SK-N-SH (cell line): ENCODE results near the gene ATRN. TPM values are rescaled to one million over a fixed set of nuclear protein-coding genes. Genes with fewer than 3 reads are reported as not detected.

Experiments
- CTCF ChIA-PET: fragments of 300-600, 350-600 bp; formaldehyde crosslinking; extraction: SDS; loops from one replicate; lab custom pipeline; 2021; lab: Yijun Ruan, JAX
- POLR2A ChIA-PET: fragments of 350-600 bp; sonication (Branson Sonifier 250); formaldehyde crosslinking; extraction: SDS; loops from one replicate; lab custom pipeline; 2020; ENCODE audit warnings: antibody characterized with exemption, inconsistent platforms; lab: Yijun Ruan, JAX
- DNase-seq: peaks from one replicate; pipeline ENCODE4 v3.0.0; 2012
- H2AFZ ChIP-seq: fragments of 200-600 bp; sonication (generic); 2 replicates; pipeline ENCODE4 v1.8.1; 2016; ENCODE audit warnings: antibody characterized with exemption, mild to moderate bottlenecking, low read depth
- H3F3A ChIP-seq: fragments of 200-600 bp; sonication (generic); replicated peaks from 2 replicates; pipeline ENCODE3; 2016; ENCODE audit warnings: antibody characterized with exemption, mild to moderate bottlenecking; ENCODE audit not compliant: insufficient read depth
- H3K27ac ChIP-seq, 2 experiments: fragments of 200-500 bp in 1 of 2; fragments of 200-600 bp in 1 of 2; sonication (Bioruptor generic) in 1 of 2; sonication (generic), shearing (Covaris generic) in 1 of 2; 2 replicates each; pipeline versions ENCODE4 v1.5.1 to v1.6.1; 2014 to 2016; ENCODE audit warnings: low read depth in 2 of 2, inconsistent platforms in 1 of 2, low read length in 1 of 2, mild to moderate bottlenecking in 1 of 2, mixed read lengths in 1 of 2
- H3K27me3 ChIP-seq: fragments of 200-600 bp; sonication (generic), shearing (Covaris generic); 2 replicates; pipeline ENCODE4 v1.6.1; 2016; ENCODE audit warnings: mixed run types; ENCODE audit not compliant: insufficient read depth
- H3K36me3 ChIP-seq, 2 experiments: fragments of 200-500 bp in 1 of 2; fragments of 200-600 bp in 1 of 2; sonication (Bioruptor generic) in 1 of 2; sonication (generic) in 1 of 2; replicated peaks in 1 of 2; 2 replicates each; pipeline versions ENCODE3 to v1.5.1; 2014 to 2016; ENCODE audit warnings: low read length in 1 of 2, mild to moderate bottlenecking in 1 of 2; ENCODE audit not compliant: insufficient read depth in 2 of 2, control insufficient read depth in 1 of 2
- H3K4me1 ChIP-seq, 2 experiments: fragments of 200-500 bp in 1 of 2; fragments of 200-600 bp in 1 of 2; sonication (Bioruptor generic) in 1 of 2; sonication (generic), shearing (Covaris generic) in 1 of 2; 2 replicates each; pipeline versions ENCODE4 v1.5.1 to v1.6.1; 2014 to 2016; ENCODE audit warnings: low read depth in 1 of 2, low read length in 1 of 2, mixed run types in 1 of 2; ENCODE audit not compliant: insufficient read depth in 2 of 2, control insufficient read depth in 1 of 2
- H3K4me2 ChIP-seq: fragments of 200-600 bp; sonication (generic), shearing (Covaris generic); 2 replicates; pipeline ENCODE4 v1.6.1; 2017; ENCODE audit warnings: mixed run types
- H3K4me3 ChIP-seq, 2 experiments: fragments of 200-500 bp in 1 of 2; fragments of 200-600 bp in 1 of 2; sonication (Bioruptor generic) in 1 of 2; sonication (generic), shearing (Covaris generic) in 1 of 2; 2 replicates each; pipeline versions ENCODE4 v1.5.1 to v1.8.1; 2014 to 2016; ENCODE audit warnings: low read depth in 2 of 2, inconsistent platforms in 1 of 2, low read length in 1 of 2, mild to moderate bottlenecking in 1 of 2, mixed read lengths in 1 of 2, moderate library complexity in 1 of 2
- H3K79me2 ChIP-seq: fragments of 200-600 bp; sonication (generic); 2 replicates; pipeline ENCODE4 v1.8.1; 2017; ENCODE audit warnings: mild to moderate bottlenecking; ENCODE audit not compliant: insufficient read depth
- H3K9ac ChIP-seq: fragments of 200-600 bp; sonication (generic); 2 replicates; pipeline ENCODE4 v1.6.1; 2017; ENCODE audit warnings: mixed run types
- H3K9me2 ChIP-seq: fragments of 200-600 bp; sonication (generic); 2 replicates; pipeline ENCODE4 v1.6.1; 2017; ENCODE audit warnings: mixed run types
- H3K9me3 ChIP-seq: fragments of 200-600 bp; sonication (generic); 2 replicates; pipeline ENCODE4 v1.6.1; 2017; ENCODE audit warnings: mixed run types, mild to moderate bottlenecking, moderate library complexity
- H4K20me1 ChIP-seq: fragments of 200-600 bp; sonication (generic); 2 replicates; pipeline ENCODE4 v1.6.1; 2017; ENCODE audit warnings: mild to moderate bottlenecking, mixed run types; ENCODE audit not compliant: insufficient read depth
- CHD2 ChIP-seq: fragments of 150-350 bp; IDR thresholded peaks from 2 replicates; pipeline ENCODE4 v1.6.1; 2018; ENCODE audit warnings: low read length; ENCODE audit not compliant: partially characterized antibody
- EP300 ChIP-seq, 2 experiments: IDR thresholded peaks; 2 replicates each; pipeline versions ENCODE4 v1.4.0 to v1.6.1; 2012; ENCODE audit warnings: borderline replicate concordance in 1 of 2, low read depth in 1 of 2, low read length in 1 of 2
- IRF3 ChIP-seq: fragments of 150-350 bp; IDR thresholded peaks from 2 replicates; pipeline ENCODE4 v1.6.1; 2016; ENCODE audit warnings: mild to moderate bottlenecking, low read depth, low read length
- MAX ChIP-seq: IDR thresholded peaks from 2 replicates; pipeline ENCODE4 v1.4.0; 2012; ENCODE audit warnings: low read depth
- MXI1 ChIP-seq: IDR thresholded peaks from 2 replicates; pipeline ENCODE4 v1.6.1; 2012; ENCODE audit warnings: mild to moderate bottlenecking, low read depth, low read length, improper control_type of control experiment
- NFIC ChIP-seq: IDR thresholded peaks from 2 replicates; pipeline ENCODE4 v1.4.0; 2012; ENCODE audit warnings: borderline replicate concordance
- NRF1 ChIP-seq: IDR thresholded peaks from 2 replicates; pipeline ENCODE4 v1.6.1; 2012; ENCODE audit warnings: low read depth, mild to moderate bottlenecking, low read length
- PBX3 ChIP-seq: IDR thresholded peaks from 2 replicates; pipeline ENCODE4; 2012
- POLR2AphosphoS5 ChIP-seq: IDR thresholded peaks from 2 replicates; pipeline ENCODE4 v1.6.1; 2012; ENCODE audit warnings: low read depth, low read length
- RCOR1 ChIP-seq: fragments of 150-350 bp; IDR thresholded peaks from 2 replicates; pipeline ENCODE4 v1.6.1; 2017; ENCODE audit warnings: antibody characterized with exemption, low read length
- RFX5 ChIP-seq: IDR thresholded peaks from 2 replicates; pipeline ENCODE4 v1.6.1; 2012; ENCODE audit warnings: mild to moderate bottlenecking, improper control_type of control experiment, low read length
- TAF1 ChIP-seq: IDR thresholded peaks from 2 replicates; pipeline ENCODE4 v1.6.1; 2012; ENCODE audit warnings: low read depth, mild to moderate bottlenecking, low read length, moderate library complexity, borderline replicate concordance
- WGBS: methylation state at CpG from one replicate; pipeline ENCODE4 v1.1.6; 2017; ENCODE audit warnings: low lambda C conversion rate; 5-methylcytosine and 5-hydroxymethylcytosine counted together
- polyA plus RNA-seq, 3 experiments: library from polyadenylated mRNA; depleted of rRNA; stranded (reverse); fragments of >200 nt; gene quantifications; 2 replicates each; pipeline ENCODE4 v1.2.3, GENCODE V29; 2012

Gene ATRN
- polyA plus RNA-seq, 1 of the 3 experiments (the other 2 are of a cell fraction), result 33.8 TPM

GRCh38 chr20:3550837-3551236 lies 80.0 kb downstream of the ATRN start:
- CTCF ChIA-PET, result interaction anchor here (1.1 to 4.7 kb wide), 2 partner anchors 8 to 13 kb away, joined by 3 to 25 read pairs; no protein-coding TSS in a partner anchor
- Histone ChIP-seq H3K79me2 (no peaks in the 10 kb centered on the region; the same call in 1 of the 2 replicates), H3K27ac (no peak overlapping the region), H3F3A (peaks cover 4% of the 10 kb centered on the region), H4K20me1 (no peaks in the 10 kb centered on the region), H2AFZ (no peak overlapping the region), H3K4me1 (no peaks in the 10 kb centered on the region), H3K36me3 (peaks cover 13 to 20% of the 10 kb centered on the region in 2 experiments), H3K4me2 (no peak overlapping the region), H3K9me3 (no peaks in the 10 kb centered on the region), H3K9me2 (no peaks in the 10 kb centered on the region), H3K9ac (no peak overlapping the region), H3K4me3 (no peak overlapping the region), H3K27me3 (no peaks in the 10 kb centered on the region)
- no peak for DNase-seq
- POLR2A ChIA-PET, result no interaction called here
- WGBS, result 0% methylated on average over 1 of the region's 1 CpG
- no peak for TF ChIP-seq IRF3
- TF ChIP-seq PBX3, result no peak
- TF ChIP-seq NFIC, result no peak
- TF ChIP-seq RFX5, result no peak

DNA sequence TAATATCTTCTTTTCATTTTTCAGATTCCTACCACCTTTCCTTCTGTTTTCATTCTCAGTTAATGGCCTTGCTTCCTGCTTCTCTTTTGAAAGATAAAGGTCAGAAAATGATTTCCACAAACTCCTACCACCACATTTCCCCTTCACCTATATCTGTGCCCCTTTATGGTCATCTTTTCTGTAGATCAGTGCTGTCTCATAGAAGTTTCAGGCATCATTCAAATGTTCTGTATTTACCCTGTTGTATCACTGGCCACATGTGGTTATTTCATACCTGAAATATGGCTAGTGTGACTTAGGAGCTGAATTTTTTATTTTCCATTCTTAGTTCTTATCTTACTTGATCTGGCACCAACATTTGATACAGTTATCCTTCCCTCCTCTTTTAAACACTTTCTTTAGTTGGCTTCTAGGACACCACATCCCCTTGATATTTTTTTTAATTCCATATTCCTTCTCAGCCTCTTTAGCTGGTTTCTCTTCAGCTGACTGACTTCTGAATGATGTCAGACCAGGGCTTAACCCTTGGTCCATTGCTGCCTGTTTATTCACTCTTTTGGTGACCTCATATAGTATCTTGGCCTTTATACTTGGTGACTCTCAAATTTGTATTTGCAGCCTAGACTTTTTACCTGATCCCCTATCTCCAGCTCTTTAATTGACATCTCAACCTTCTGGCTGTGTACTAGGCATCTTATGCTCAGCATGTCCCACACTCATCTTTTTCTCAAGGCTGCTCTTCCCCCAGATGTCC lies 81.0 kb downstream of the ATRN start:
- Histone ChIP-seq H3K27ac (no peak overlapping the region), H3K4me3 (no peak overlapping the region), H3K27me3 (no peaks in the 10 kb centered on the region), H3K36me3 (peaks cover 15 to 17% of the 10 kb centered on the region in 2 experiments), H3K9me3 (no peaks in the 10 kb centered on the region), H4K20me1 (no peaks in the 10 kb centered on the region), H3K4me2 (no peak overlapping the region), H2AFZ (no peak overlapping the region), H3K9me2 (no peaks in the 10 kb centered on the region), H3K79me2 (no peaks in the 10 kb centered on the region; the same call in 1 of the 2 replicates), H3K4me1 (no peaks in the 10 kb centered on the region), H3F3A (no peaks in the 10 kb centered on the region), H3K9ac (no peak overlapping the region)
- CTCF ChIA-PET, result interaction anchor here (0.6 to 4.7 kb wide), 4 partner anchors 10 to 186 kb away, joined by 3 to 25 read pairs (median 5); no protein-coding TSS in a partner anchor
- POLR2A ChIA-PET, result no interaction called here
- TF ChIP-seq POLR2AphosphoS5 (no peak), IRF3 (no peak)
- DNase-seq, result no peak

- H3K9me3 ChIP-seq, result no peaks in the 10 kb centered on the region
- WGBS, result 57% methylated on average over 3 of the region's 3 CpGs
- ChIA-PET CTCF (no interaction called here), POLR2A (no interaction called here)
- no peaks in the 10 kb centered on the region for H3K9me2 ChIP-seq
- no peaks in the 10 kb centered on the region for H3K27me3 ChIP-seq
- no peaks in the 10 kb centered on the region for H3K4me1 ChIP-seq
- H4K20me1 ChIP-seq, result no peaks in the 10 kb centered on the region
- no peak overlapping the region for H3K9ac ChIP-seq
- no peak overlapping the region for H2AFZ ChIP-seq
- H3K36me3 ChIP-seq, result peaks cover 11 to 15% of the 10 kb centered on the region in 2 experiments
- TF ChIP-seq NRF1, result no peak
- TF ChIP-seq RCOR1, result no peak
- no peak for TF ChIP-seq TAF1
- no peak for TF ChIP-seq CHD2
- no peak for TF ChIP-seq MXI1
- no peak for TF ChIP-seq MAX
- no peak for TF ChIP-seq EP300 (IDR thresholded peaks at IDR 0.05; ENCODE audit: borderline replicate concordance in 1 of 2, low read depth in 1 of 2, low read length in 1 of 2)
- no peaks in the 10 kb centered on the region for H3F3A ChIP-seq
- no peak overlapping the region for H3K4me2 ChIP-seq
- H3K4me3 ChIP-seq, result no peak overlapping the region
- no peak for DNase-seq
- H3K27ac ChIP-seq, result no peak overlapping the region
- peaks cover 3% of the 10 kb centered on the region; the same call in 1 of the 2 replicates for H3K79me2 ChIP-seq
Measured at GRCh38 chr20:3553663-3554062, 82.8 kb downstream of the ATRN start.
